ENCODE data around the gene RASGRP3.

RASGRP3 gene

GRCh38 chr2:33602201-33602830, 125.9 kb downstream of the RASGRP3 start:
- H3K4me3 ChIP-seq (ENCODE audit: low read depth, low read length) = no peak overlapping the region
- no peak for TF ChIP-seq CTCF (IDR thresholded peaks at IDR 0.05; ENCODE audit: borderline replicate concordance, insufficient read depth, low read depth, low read length)

- no peak overlapping the region for H3K4me3 ChIP-seq (ENCODE audit: low read depth, low read length)
- no peak for TF ChIP-seq CTCF (IDR thresholded peaks at IDR 0.05; ENCODE audit: borderline replicate concordance, insufficient read depth, low read depth, low read length)
Measured at GRCh38 chr2:33603416-33603815, 127.0 kb downstream of the RASGRP3 start.

GRCh38 chr2:33605056-33605455, 128.6 kb downstream of the RASGRP3 start:
- H3K4me3 ChIP-seq (ENCODE audit: low read depth, low read length) = no peak overlapping the region
- TF ChIP-seq CTCF (IDR thresholded peaks at IDR 0.05; ENCODE audit: borderline replicate concordance, insufficient read depth, low read depth, low read length) = no peak

- no peak overlapping the region for H3K4me3 ChIP-seq (ENCODE audit: low read depth, low read length)
- TF ChIP-seq CTCF (IDR thresholded peaks at IDR 0.05; ENCODE audit: borderline replicate concordance, insufficient read depth, low read depth, low read length) = no peak
Measured at GRCh38 chr2:33606100-33606499, 129.7 kb downstream of the RASGRP3 start.

GRCh38 chr2:33606622-33607021, 130.2 kb downstream of the RASGRP3 start:
- H3K4me3 ChIP-seq (ENCODE audit: low read depth, low read length) = no peak overlapping the region
- no peak for TF ChIP-seq CTCF (IDR thresholded peaks at IDR 0.05; ENCODE audit: borderline replicate concordance, insufficient read depth, low read depth, low read length)

GRCh38 chr2:33607251-33607721, 130.8 kb downstream of the RASGRP3 start:
- H3K4me3 ChIP-seq (ENCODE audit: low read depth, low read length) = no peak overlapping the region
- TF ChIP-seq CTCF (IDR thresholded peaks at IDR 0.05; ENCODE audit: borderline replicate concordance, insufficient read depth, low read depth, low read length) = no peak

GRCh38 chr2:33607905-33608304, 131.5 kb downstream of the RASGRP3 start:
- no peak for TF ChIP-seq CTCF (IDR thresholded peaks at IDR 0.05; ENCODE audit: borderline replicate concordance, insufficient read depth, low read depth, low read length)
- no peak overlapping the region for H3K4me3 ChIP-seq (ENCODE audit: low read depth, low read length)

Data from GM12875 (cell line).